H9 (cell line): ENCODE results near the gene ADAMTS2. TPM values are rescaled to one million over a fixed set of nuclear protein-coding genes. Genes with fewer than 3 reads are reported as not detected.

ENCODE experiments used
- DNase-seq: peaks from one replicate; pipeline ENCODE4 v3.0.0-alpha.2; 2017
- H2AFZ ChIP-seq: one replicate; pipeline ENCODE4 v1.6.1; 2013; ENCODE audit warnings: mild to moderate bottlenecking, low read length, control low read depth, moderate library complexity
- H2AK5ac ChIP-seq: 2 replicates; pipeline ENCODE4 v1.6.1; 2013; ENCODE audit warnings: low read length, control low read depth, mixed read lengths; ENCODE audit not compliant: insufficient read length
- H2BK120ac ChIP-seq: one replicate; pipeline ENCODE4 v1.6.1; 2013; ENCODE audit warnings: low read depth, mild to moderate bottlenecking, low read length, control low read depth, inconsistent platforms; ENCODE audit not compliant: poor library complexity, severe bottlenecking
- H2BK12ac ChIP-seq: 2 replicates; pipeline ENCODE4 v1.6.1; 2013; ENCODE audit warnings: low read length, control low read depth, mixed read lengths, low read depth; ENCODE audit not compliant: insufficient read length
- H2BK15ac ChIP-seq: 2 replicates; pipeline ENCODE4 v1.6.1; 2013; ENCODE audit warnings: low read depth, low read length, control low read depth
- H2BK20ac ChIP-seq: one replicate; pipeline ENCODE4 v1.6.1; 2013; ENCODE audit warnings: low read depth, mild to moderate bottlenecking, low read length, control low read depth, inconsistent platforms; ENCODE audit not compliant: poor library complexity, severe bottlenecking
- H2BK5ac ChIP-seq: 2 replicates; pipeline ENCODE4 v1.6.1; 2013; ENCODE audit warnings: low read length, control low read depth, mixed read lengths; ENCODE audit not compliant: insufficient read length
- H3K14ac ChIP-seq: 2 replicates; pipeline ENCODE4 v1.6.1; 2013; ENCODE audit warnings: low read length, control low read depth; ENCODE audit not compliant: insufficient read depth
- H3K18ac ChIP-seq: 2 replicates; pipeline ENCODE4 v1.6.1; 2013; ENCODE audit warnings: low read depth, mild to moderate bottlenecking, mixed read lengths, low read length, control low read depth; ENCODE audit not compliant: insufficient read length
- H3K23ac ChIP-seq: 2 replicates; pipeline ENCODE4 v1.6.1; 2013; ENCODE audit warnings: low read length, control low read depth, mixed read lengths, low read depth; ENCODE audit not compliant: insufficient read length
- H3K23me2 ChIP-seq: 2 replicates; pipeline ENCODE4 v1.6.1; 2013; ENCODE audit warnings: low read depth, mild to moderate bottlenecking, mixed read lengths, low read length, control low read depth; ENCODE audit not compliant: insufficient read length, poor library complexity, severe bottlenecking
- H3K27ac ChIP-seq: 2 replicates; pipeline ENCODE4 v1.5.1; 2013; ENCODE audit warnings: low read length, control low read depth, mixed read lengths, low read depth; ENCODE audit not compliant: insufficient read length
- H3K27me3 ChIP-seq: 2 replicates; pipeline ENCODE4 v1.6.1; 2013; ENCODE audit warnings: low read length, control low read depth, inconsistent platforms; ENCODE audit not compliant: insufficient read depth
- H3K4ac ChIP-seq: 2 replicates; pipeline ENCODE4 v1.6.1; 2013; ENCODE audit warnings: low read depth, mild to moderate bottlenecking, control low read depth, inconsistent platforms, low read length, moderate library complexity
- H3K4me1 ChIP-seq: 2 replicates; pipeline ENCODE4 v1.6.1; 2013; ENCODE audit warnings: low read length, control low read depth, inconsistent platforms; ENCODE audit not compliant: insufficient read depth
- H3K4me2 ChIP-seq: 2 replicates; pipeline ENCODE4 v1.6.1; 2013; ENCODE audit warnings: low read length, control low read depth, mixed read lengths; ENCODE audit not compliant: insufficient read length, insufficient read depth
- H3K56ac ChIP-seq: 2 replicates; pipeline ENCODE4 v1.6.1; 2013; ENCODE audit warnings: low read depth, mild to moderate bottlenecking, mixed read lengths, low read length, control low read depth; ENCODE audit not compliant: insufficient read length
- H3K79me1 ChIP-seq: 2 replicates; pipeline ENCODE4 v1.6.1; 2013; ENCODE audit warnings: low read depth, mild to moderate bottlenecking, moderate library complexity, low read length, control low read depth, inconsistent platforms; ENCODE audit not compliant: insufficient read depth, poor library complexity, severe bottlenecking
- H3K79me2 ChIP-seq: 2 replicates; pipeline ENCODE4 v1.6.1; 2013; ENCODE audit warnings: low read length, control low read depth, inconsistent platforms; ENCODE audit not compliant: insufficient read depth
- H3K9ac ChIP-seq: 2 replicates; pipeline ENCODE4 v1.6.1; 2013; ENCODE audit warnings: low read length, control low read depth, mixed read lengths; ENCODE audit not compliant: insufficient read length; ENCODE audit errors: extremely low read depth
- H3K9me3 ChIP-seq: one replicate; pipeline ENCODE4 v1.6.1; 2013; ENCODE audit warnings: low read depth, low read length, inconsistent platforms; ENCODE audit not compliant: control insufficient read depth
- H3T11ph ChIP-seq: one replicate; pipeline ENCODE4 v1.6.1; 2013; ENCODE audit warnings: mild to moderate bottlenecking, low read length, control low read depth, inconsistent platforms
- H4K20me1 ChIP-seq: one replicate; pipeline ENCODE4 v1.6.1; 2013; ENCODE audit not compliant: control insufficient read depth, insufficient read length, insufficient read depth
- H4K5ac ChIP-seq: 2 replicates; pipeline ENCODE4 v1.6.1; 2013; ENCODE audit warnings: low read depth, mild to moderate bottlenecking, mixed read lengths, low read length, control low read depth; ENCODE audit not compliant: insufficient read length
- H4K8ac ChIP-seq: replicated peaks from 2 replicates; pipeline ENCODE4 v1.6.1; 2013; ENCODE audit warnings: low read length, control low read depth, mixed read lengths, low read depth; ENCODE audit not compliant: insufficient read length
- H4K91ac ChIP-seq: 2 replicates; pipeline ENCODE4 v1.6.1; 2013; ENCODE audit warnings: low read depth, mild to moderate bottlenecking, moderate library complexity, mixed read lengths, low read length, control low read depth; ENCODE audit not compliant: insufficient read length
- H3K27ac Mint-ChIP-seq, 3 experiments: 2 replicates in 2 of 3; 3 replicates in 1 of 3; pipeline ENCODE4 v1.8.0; 2020 to 2021; ENCODE audit warnings: mixed read lengths in 3 of 3, mild to moderate bottlenecking in 1 of 3, moderate library complexity in 1 of 3
- H3K27me3 Mint-ChIP-seq: 2 replicates; pipeline ENCODE4 v1.8.0; 2021; ENCODE audit warnings: low read depth, mild to moderate bottlenecking, moderate library complexity, mixed read lengths
- H3K36me3 Mint-ChIP-seq, 3 experiments: 2 replicates in 2 of 3; 3 replicates in 1 of 3; pipeline ENCODE4 v1.8.0; 2020 to 2021; ENCODE audit warnings: low read depth in 3 of 3, mixed read lengths in 3 of 3; ENCODE audit not compliant: insufficient read depth in 1 of 3
- H3K4me1 Mint-ChIP-seq, 2 experiments: 2 replicates each; pipeline ENCODE4 v1.8.0; 2020; ENCODE audit warnings: mixed read lengths in 2 of 2
- H3K4me3 Mint-ChIP-seq, 2 experiments: 2 replicates in 1 of 2; 3 replicates in 1 of 2; pipeline ENCODE4 v1.8.0; 2020 to 2021; ENCODE audit warnings: mild to moderate bottlenecking in 2 of 2, mixed read lengths in 2 of 2, moderate library complexity in 1 of 2
- H3K9me3 Mint-ChIP-seq, 2 experiments: 2 replicates in 1 of 2; 3 replicates in 1 of 2; pipeline ENCODE4 v1.8.0; 2020; ENCODE audit warnings: mild to moderate bottlenecking in 2 of 2, mixed read lengths in 2 of 2, moderate library complexity in 1 of 2
- WGBS: extraction: QIAGEN DNeasy Blood & Tissue Kit; methylation state at CpG from one replicate; pipeline ENCODE4 v1.1.7; 2013; ENCODE audit warnings: missing lambda C conversion rate, low lambda C conversion rate, mixed read lengths; ENCODE audit not compliant: insufficient read length; ENCODE audit errors: extremely low coverage; 5-methylcytosine and 5-hydroxymethylcytosine counted together
- total RNA-seq: library from RNA; stranded (reverse); gene quantifications from 2 replicates; pipeline ENCODE4 v1.2.1, GENCODE V29; 2021
- TF ChIP-seq, protein P1 (sequence below): fragments of 200-600 bp; sonication (generic); conservative IDR thresholded peaks from 3 replicates; pipeline ENCODE4 v1.8.0; 2021; ENCODE audit warnings: antibody characterized with exemption, mild to moderate bottlenecking

Gene ADAMTS2
- total RNA-seq, 1 experiment from 2014 or later, result 5.4 TPM

DNA sequence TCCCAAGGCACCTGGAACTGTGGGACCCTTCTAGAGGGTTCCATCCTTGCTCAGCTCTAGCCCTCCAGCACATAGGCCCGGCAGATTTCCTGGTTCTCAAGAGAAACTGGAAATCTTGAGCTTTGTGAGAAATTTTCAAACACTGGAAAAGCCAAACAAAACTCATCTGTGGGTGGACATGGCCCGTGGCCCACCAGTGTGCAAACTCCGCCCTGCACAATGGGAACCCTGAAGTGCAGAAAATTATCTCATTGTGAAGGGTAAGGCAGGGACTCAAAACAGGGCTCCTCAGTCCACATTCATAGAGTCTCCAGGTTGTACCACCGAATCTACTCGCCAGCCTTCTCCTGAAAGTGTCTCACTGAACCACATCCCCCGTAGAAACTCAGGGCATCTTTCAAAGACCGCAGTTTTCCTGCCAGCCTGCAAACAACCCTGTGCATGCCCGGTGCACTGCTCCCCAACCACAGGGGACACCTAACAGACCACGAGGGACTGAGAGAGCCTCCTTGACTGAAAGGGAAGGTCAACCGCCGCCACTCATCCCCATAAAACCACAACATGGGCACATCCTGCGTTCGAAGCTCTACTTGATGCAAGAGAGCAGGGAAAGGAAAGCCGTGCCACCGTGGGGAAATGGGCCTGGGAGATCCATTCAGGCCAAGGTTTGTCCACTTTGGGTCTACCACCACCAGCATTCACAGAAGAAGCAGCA is 18.1 kb downstream of the ADAMTS2 start:
- no peak overlapping the region for H3K56ac ChIP-seq
- peaks cover 6% of the 10 kb centered on the region for H3K23me2 ChIP-seq
- H2BK15ac ChIP-seq, result no peak overlapping the region
- Mint-ChIP-seq H3K27ac (no peak overlapping the region), H3K27me3 (peaks cover 26% of the 10 kb centered on the region), H3K9me3 (peaks cover 0 to 3% of the 10 kb centered on the region in 2 experiments; a peak in 2 of 5 replicates), H3K4me1 (peaks cover 8 to 34% of the 10 kb centered on the region in 2 experiments), H3K36me3 (no peaks in the 10 kb centered on the region), H3K4me3 (peak overlapping the region in 1 of 2 experiments; percentile 38; a peak in 2 of 5 replicates)
- H3K79me1 ChIP-seq, result no peaks in the 10 kb centered on the region
- no peaks in the 10 kb centered on the region for H4K20me1 ChIP-seq
- no peak overlapping the region for H4K91ac ChIP-seq
- no peak overlapping the region for H2BK5ac ChIP-seq
- no peaks in the 10 kb centered on the region for H3K79me2 ChIP-seq
- no peak overlapping the region for H2AK5ac ChIP-seq
- no peaks in the 10 kb centered on the region for H3K9me3 ChIP-seq
- no peak for DNase-seq
- H3K27ac ChIP-seq, result no peak overlapping the region
- no peak overlapping the region for H3K18ac ChIP-seq
- H3K23ac ChIP-seq, result no peak overlapping the region
- no peaks in the 10 kb centered on the region for H3K4me1 ChIP-seq
- no peak overlapping the region for H4K8ac ChIP-seq
- no peak overlapping the region for H2AFZ ChIP-seq
- H2BK12ac ChIP-seq, result no peak overlapping the region
- TF ChIP-seq, protein P1, sequence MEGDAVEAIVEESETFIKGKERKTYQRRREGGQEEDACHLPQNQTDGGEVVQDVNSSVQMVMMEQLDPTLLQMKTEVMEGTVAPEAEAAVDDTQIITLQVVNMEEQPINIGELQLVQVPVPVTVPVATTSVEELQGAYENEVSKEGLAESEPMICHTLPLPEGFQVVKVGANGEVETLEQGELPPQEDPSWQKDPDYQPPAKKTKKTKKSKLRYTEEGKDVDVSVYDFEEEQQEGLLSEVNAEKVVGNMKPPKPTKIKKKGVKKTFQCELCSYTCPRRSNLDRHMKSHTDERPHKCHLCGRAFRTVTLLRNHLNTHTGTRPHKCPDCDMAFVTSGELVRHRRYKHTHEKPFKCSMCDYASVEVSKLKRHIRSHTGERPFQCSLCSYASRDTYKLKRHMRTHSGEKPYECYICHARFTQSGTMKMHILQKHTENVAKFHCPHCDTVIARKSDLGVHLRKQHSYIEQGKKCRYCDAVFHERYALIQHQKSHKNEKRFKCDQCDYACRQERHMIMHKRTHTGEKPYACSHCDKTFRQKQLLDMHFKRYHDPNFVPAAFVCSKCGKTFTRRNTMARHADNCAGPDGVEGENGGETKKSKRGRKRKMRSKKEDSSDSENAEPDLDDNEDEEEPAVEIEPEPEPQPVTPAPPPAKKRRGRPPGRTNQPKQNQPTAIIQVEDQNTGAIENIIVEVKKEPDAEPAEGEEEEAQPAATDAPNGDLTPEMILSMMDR, result no peak
- H3K4me2 ChIP-seq, result peak overlapping the region; percentile 97
- H2BK20ac ChIP-seq, result no peak overlapping the region
- H3K27me3 ChIP-seq, result peaks cover 9% of the 10 kb centered on the region; the same call in 1 of the 2 replicates
- H3K14ac ChIP-seq, result no peak overlapping the region
- WGBS, result no CpG with 5 or more reads among the region's 15 CpGs
- no peak overlapping the region for H4K5ac ChIP-seq
- H3T11ph ChIP-seq, result no peak overlapping the region
- no peak overlapping the region for H3K9ac ChIP-seq
- no peak overlapping the region for H3K4ac ChIP-seq
- no peak overlapping the region for H2BK120ac ChIP-seq
